NCI-H2081 treated with DMSO at 0.1 percent for 48 hours (cell line): ENCODE results near the gene PPFIA4.

ENCODE experiments used
- DNase-seq: peaks from one replicate; lab custom pipeline; 2025; lab: John Stamatoyannopoulos, UW

The PPFIA4 gene

DNA sequence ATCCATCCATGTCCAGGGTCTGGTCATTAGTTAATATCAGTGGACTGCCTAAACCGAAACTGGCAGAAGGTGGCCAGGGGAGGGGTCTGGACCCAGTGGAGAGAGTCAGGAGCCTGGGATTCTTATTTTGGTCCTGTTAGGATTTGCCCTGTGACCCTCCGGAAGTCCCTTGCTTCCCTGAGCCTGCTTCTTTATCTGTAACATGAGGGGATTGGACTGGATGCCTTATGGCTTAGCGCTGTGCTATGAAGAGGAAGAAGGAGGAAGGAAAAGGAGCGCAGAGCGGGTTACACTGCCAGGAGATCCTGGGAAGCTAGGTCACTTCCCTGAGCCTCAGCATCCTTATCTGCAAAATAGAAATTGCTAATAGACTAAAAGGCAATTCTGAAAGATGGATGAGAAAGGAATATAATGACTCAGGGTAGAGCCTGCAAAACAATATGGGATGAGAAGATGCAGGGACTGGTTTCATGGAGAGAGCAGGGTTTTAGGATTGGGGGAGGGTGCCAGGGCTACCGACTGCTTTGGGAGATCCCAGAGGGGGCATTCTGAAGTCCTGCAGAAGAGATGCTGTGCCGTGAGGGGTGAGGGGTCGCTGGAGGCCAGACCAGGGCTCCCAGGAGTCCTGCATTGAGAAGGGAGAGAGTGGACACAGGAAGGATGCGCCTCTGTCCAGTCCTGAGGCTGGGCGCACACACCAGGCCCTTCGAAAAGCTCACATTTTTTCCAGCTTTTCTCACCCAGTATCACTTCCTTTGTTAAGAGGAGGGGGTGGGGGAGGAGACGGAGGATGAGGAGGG lies 100.8 kb downstream of the PPFIA4 start:
- DNase-seq = no peak

DNA sequence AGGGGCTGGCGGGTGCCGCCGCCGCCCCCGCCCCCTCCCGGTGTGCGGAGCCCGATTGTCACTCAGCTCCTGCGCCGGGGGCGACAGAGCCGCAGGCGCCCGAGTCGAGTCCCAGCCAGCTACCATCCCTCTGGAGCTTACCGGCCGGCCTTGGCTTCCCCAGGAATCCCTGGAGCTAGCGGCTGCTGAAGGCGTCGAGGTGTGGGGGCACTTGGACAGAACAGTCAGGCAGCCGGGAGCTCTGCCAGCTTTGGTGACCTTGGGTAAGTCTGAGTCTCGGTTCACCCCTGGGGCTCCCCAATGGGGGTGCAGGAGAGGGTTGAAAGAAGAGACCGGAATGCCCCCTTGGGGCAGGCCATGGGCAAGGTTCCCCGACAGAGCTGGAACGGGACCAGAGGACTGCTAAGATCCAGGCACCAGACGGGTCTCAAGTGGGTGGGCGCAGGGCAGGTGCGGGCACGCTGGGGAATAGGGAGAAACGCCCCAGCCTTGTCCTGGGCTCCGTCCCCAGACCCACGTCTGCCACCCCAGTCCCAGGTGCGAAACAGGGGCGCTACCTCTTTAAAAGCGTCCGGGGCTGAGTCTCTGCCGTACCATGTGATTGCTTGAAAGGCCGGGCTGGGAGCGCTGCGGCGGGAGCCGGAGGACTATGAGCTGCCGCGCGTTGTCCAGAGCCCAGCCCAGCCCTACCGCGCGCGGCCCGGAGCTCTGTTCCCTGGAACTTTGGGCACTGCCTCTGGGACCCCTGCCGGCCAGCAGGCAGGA lies 101.6 kb downstream of the PPFIA4 start, which contains the start of gene ADORA1:
Gene ADORA1 (plus strand): TSS at position 61 of the 765 bp plus-strand sequence. CDS start 1,116 bp downstream, outside the sequence.
- no peak for DNase-seq

GRCh38 chr1:203128431-203128715 lies 102.1 kb downstream of the PPFIA4 start:
- no peak for DNase-seq
